GM06990 (cell line): Measurements from ENCODE around the gene TMEM38A.
"Not testable (repeated sequence)": the region's sequence is repeated elsewhere in the genome, so short reads cannot be mapped to it uniquely, and the experiment has no call there.

Source experiments
- DNase-seq: peaks from one replicate; pipeline ENCODE4 v3.0.0-alpha.2; 2011; ENCODE audit not compliant: insufficient read length; ENCODE audit errors: extremely low read depth
- H3K27me3 ChIP-seq: replicated peaks from 2 replicates; pipeline ENCODE4 v1.6.0; 2011; ENCODE audit warnings: low read length; ENCODE audit not compliant: control insufficient read depth, insufficient read depth
- H3K36me3 ChIP-seq: 2 replicates; pipeline ENCODE4 v1.5.1; 2011; ENCODE audit warnings: low read length; ENCODE audit not compliant: control insufficient read depth, insufficient read depth
- H3K4me3 ChIP-seq: replicated peaks from 2 replicates; pipeline ENCODE4 v1.5.1; 2011; ENCODE audit warnings: low read depth, mild to moderate bottlenecking, control low read depth, low read length
- CTCF ChIP-seq: IDR thresholded peaks from 2 replicates; pipeline ENCODE4 v1.5.1; 2011; ENCODE audit warnings: low read length, control low read depth, mild to moderate bottlenecking, inconsistent platforms; ENCODE audit not compliant: insufficient read depth, poor library complexity, severe bottlenecking

The TMEM38A gene

GRCh38 chr19:16726916-16727315 lies 66.0 kb downstream of the TMEM38A start:
- no peak for TF ChIP-seq CTCF
- no peak overlapping the region for H3K4me3 ChIP-seq
- no peaks in the 10 kb centered on the region for H3K36me3 ChIP-seq
- DNase-seq: no peak
- H3K27me3 ChIP-seq: no peaks in the 10 kb centered on the region

GRCh38 chr19:16735650-16736266 lies 74.8 kb downstream of the TMEM38A start:
- not testable (repeated sequence) for H3K36me3 ChIP-seq, H3K27me3 ChIP-seq, DNase-seq, H3K4me3 ChIP-seq

- Histone ChIP-seq H3K4me3 (no peak overlapping the region), H3K27me3 (no peaks in the 10 kb centered on the region), H3K36me3 (no peaks in the 10 kb centered on the region)
- DNase-seq: no peak
- no peak for TF ChIP-seq CTCF
Observed at GRCh38 chr19:16736709-16737108, 75.8 kb downstream of the TMEM38A start.

GRCh38 chr19:16737911-16738310 lies 77.0 kb downstream of the TMEM38A start:
- no peak for DNase-seq
- Histone ChIP-seq H3K36me3 (no peaks in the 10 kb centered on the region), H3K27me3 (no peaks in the 10 kb centered on the region), H3K4me3 (no peak overlapping the region)
- no peak for TF ChIP-seq CTCF

- no peak for TF ChIP-seq CTCF
- Histone ChIP-seq H3K4me3 (no peak overlapping the region), H3K36me3 (no peaks in the 10 kb centered on the region), H3K27me3 (no peaks in the 10 kb centered on the region)
- DNase-seq: no peak
Observed at GRCh38 chr19:16739546-16739945, 78.6 kb downstream of the TMEM38A start.
